NCI-H2196 (cell line): Measurements from ENCODE around the gene MC5R.
A peak's percentile ranks its signal among the peaks of the same experiment; 100 is the strongest.

ENCODE experiments used
- DNase-seq: peaks from one replicate; lab custom pipeline; 2025; ENCODE audit not compliant: unreplicated experiment; lab: John Stamatoyannopoulos, UW

Gene MC5R

DNA sequence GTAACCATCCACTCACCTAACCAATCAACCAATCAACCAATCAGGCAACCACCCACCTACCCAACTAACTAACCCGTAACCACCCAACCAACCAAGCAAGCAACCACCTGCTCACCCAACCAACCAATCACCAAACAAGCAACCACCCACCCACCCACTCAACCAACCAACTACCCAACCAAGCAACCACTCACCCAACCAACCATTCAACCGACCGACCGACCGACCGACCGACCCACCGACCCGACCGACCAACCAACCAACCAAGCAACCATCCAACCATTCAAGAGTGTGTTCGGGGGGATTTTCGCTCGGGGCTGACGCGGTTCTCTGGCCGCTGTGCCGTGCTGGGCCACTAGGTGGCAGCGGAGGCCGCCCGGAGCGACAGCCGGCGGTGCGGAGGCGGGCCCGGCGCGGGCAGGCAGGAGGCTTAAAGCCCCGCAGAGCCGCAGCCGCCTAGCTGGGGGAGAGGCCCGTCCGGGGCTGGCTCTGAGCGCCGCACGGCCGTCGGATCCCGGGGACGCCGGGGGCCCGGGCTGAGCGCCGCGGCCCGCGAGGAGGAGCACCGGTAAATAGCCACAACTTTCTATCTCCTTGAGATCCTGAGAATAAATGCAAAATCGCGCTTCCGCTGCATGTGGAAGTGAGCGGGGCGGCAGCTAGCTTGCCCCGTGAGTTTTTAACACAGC is at the start of gene MC5R:
Gene MC5R, plus strand, starts transcription at position 443 of the 689 bp plus-strand sequence. CDS start 1,617 bp downstream, outside the sequence.
- DNase-seq: peak; percentile 83

DNA sequence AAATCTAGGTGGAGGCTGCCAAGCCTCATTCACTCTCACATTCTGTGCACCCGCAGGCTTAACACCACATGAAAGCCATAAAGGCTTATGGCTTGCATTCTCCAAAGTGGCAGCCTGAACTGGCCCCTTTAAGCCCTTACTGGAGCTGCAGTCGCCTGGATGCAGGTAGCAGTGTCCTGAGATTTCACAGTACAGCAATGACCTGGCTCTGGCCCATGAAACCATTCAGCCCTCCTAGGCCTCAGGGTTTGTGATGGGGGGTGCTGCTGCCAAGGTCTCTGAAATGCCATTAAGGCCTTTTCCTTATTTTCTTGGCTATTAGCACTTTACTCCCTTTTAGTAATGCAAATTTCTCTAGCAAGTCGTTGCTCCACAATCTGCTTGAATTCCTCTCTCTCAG is 48.9 kb upstream of the MC5R start:
- no peak for DNase-seq

DNA sequence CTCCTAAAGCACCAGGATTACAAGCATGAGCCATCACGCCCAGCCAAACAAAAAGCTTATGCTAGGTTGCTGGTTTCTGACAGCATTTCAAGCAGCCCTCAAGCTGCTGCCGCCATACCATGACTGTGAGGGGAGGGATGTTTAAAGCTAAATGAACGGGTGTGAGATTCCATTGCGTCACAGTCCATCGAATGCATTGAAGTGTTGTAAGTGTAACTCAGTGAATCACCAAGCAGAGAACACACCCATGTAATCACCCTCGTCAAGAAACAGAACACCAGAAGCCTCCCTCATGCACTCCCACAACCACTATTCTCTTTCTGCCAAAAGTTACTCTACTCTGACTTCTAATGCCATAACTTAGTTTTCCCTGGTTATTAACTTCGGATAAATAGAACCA is 32.8 kb upstream of the MC5R start:
- DNase-seq: no peak

DNA sequence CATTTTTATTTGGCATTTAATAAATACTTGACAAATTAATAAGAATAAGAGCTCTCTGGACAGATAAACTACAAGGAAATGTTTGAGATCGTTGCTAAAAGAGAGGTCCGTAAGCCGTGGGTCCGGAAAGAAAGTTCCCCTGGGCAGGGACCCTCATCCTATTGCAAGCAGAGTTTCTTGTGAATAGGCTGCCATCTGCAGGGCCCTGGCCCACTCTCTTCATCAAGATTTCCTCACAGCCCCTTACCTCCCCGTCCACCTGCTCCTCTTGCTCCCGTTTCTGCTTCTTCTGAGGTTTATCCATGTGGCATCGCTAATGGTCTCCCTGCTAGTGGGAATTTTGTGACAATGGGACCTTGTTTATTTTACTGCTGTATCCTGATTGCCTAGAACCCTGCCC is 30.1 kb upstream of the MC5R start:
- DNase-seq: no peak

DNA sequence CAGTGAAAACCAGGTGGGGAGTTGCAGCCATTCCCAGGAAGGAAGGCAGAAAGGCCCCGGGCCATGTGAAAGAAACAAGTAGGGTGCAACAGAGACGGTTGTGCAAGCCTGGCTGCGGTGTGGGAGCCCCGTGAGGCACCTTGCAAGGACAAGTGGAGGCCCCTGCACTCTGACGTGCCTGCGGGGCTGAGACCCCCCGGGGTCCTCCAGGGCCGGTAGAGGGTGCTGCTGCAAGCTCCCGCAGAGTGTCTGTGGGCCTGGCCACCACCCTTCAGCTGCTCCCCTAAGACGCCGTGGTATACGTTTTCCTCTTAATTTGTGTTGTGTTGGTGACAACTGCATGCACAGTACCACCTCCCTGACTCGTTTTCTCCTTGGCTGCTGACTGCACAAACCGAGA is 27.4 kb upstream of the MC5R start:
- DNase-seq: no peak

DNA sequence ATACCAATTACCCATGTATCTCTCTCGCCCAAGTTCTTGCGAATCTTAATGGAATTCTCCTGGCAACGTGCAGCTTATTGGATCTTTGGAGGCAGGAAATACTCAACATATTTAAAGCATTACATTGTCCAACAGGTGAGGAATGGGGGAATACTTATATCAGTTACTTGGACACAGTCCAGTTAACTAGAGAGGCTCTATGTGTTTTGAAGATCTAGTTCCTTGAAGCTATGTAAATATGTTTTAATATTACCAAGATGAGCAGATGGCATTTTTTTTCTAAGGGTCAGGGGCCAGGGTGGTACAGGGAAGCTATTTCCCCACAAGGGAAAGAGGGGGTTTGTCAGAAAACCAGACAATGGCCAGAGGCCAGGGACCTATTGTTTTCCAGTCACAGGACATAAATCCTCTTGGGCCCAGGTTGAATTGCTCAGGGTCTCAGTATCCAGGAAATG is 26.8 kb upstream of the MC5R start:
- peak; percentile 50 for DNase-seq

DNA sequence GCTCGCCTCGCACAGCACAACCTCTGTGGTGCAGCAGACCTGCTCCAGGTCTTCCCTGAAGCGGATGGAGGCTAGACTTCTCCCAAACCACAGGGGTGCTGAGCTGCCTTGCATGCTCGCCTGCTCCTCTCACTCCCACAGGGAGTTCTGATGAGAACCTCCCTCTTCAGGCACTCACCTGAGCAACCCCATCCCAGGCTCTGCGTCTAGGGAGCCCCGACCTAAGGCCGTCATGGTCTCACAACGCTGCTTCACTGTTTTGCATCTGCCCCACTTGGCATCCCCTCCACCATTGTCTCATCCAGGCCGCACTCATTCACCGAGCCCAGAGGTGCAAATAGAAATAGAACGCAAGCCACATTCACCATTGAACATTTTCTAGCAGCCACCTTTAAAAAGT is 24.6 kb upstream of the MC5R start:
- no peak for DNase-seq

DNA sequence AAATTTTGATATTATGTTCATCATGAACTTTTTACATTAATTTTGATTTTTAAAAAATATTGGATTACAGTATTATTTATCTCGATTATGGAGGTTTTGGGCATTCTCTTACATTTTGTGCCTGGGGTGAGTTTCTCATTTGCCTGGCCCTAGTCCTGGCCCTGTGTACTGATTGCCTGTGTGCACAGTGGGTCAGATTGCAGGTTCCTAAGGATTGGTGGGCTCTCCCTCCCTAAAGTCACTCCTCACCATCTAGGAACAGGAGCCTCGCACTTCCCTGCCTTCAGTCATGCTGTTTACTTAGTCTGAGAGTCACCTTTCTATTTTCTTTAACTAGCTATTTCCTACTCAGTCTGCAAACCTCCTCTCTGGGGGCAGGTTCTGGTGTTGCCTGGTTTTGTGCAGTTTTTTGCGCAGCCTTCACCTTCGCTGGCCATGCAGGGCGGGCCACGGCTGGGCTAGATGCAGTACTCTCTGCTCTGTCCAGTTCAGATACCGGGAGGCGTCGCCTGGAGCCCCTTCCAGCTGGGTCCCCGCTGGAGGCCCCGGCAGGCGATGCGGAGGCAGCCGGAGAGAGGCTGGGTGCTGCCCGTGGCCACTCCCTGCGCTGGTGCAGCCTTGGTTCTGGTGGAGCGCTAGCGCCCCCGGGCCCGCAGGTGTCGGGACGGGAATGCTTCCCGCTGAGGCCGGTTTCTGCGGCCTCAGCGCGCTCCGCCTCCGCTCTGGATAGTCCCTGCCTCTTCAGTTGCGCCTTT is 23.3 kb upstream of the MC5R start:
- peak; percentile 77 for DNase-seq

DNA sequence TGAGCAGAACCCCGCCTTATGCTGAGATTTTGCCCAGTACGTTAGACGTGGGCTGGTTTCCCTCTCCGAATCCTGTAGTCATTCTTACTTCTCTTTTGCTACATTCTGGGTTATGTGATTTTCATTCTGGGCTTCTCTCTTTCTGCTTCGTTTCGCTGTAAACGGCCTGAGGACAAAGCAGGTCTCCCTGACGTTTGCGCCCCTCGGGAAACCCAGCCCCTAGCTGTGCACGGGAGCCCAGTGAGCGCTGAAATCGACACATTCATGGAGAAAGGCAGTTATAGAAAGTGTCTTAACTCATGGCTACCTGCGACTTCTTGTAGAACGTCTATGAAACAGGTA is 22.7 kb upstream of the MC5R start:
- DNase-seq: no peak

DNA sequence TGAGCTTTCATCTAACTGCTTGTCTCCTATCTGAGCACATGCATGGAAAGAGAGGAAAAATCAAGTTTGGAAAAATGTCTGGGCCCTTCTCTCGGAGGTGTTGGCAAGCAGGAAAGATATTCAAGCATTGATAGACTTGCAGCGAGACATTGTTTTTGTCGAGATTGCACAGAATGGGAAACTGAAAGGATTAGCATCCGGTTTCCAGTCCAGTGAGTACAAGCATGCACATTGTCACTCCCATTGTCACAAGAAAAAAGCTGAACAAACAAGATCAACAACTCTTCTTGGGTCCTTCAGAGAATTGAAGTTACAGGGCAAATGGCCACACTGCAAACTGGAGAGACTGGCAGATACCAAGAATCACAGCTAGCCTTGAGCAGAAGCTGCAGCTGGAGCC is 19.6 kb upstream of the MC5R start:
- DNase-seq: no peak

DNA sequence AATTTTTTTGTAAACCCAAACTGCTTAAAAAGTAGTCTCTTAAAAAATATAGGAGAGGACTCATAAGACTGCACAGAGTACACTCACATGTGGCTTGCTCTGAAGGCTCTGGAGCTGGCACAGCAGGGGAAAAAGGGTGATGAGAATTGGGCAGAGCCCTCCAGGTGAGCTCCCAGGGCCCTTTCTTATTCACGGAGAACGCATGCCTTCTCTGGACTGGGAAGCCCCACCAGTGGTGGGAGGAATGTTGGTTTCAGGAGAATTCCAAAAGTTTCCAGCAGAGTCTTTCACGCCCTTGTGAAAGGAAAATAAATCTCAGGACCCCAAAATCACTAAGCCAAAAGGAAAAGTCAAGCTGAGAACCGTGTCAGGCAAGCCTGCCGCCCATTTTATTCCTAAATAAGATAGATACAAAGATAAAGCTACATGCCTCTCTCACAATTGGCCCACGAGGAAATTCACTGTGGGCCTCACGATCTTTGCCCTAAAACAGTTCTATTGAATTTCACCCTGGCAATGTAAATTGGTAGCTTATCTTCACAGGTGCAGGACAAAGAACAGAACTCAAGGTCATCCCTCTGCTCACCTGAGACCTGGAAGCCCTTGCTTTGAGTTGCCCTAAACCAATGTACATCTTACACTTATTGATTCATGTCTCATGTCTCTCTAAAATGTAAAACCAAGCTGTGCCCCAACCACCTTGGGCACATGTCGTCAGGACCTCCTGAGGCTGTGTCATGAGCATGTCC is 15.5 kb upstream of the MC5R start:
- DNase-seq: no peak

DNA sequence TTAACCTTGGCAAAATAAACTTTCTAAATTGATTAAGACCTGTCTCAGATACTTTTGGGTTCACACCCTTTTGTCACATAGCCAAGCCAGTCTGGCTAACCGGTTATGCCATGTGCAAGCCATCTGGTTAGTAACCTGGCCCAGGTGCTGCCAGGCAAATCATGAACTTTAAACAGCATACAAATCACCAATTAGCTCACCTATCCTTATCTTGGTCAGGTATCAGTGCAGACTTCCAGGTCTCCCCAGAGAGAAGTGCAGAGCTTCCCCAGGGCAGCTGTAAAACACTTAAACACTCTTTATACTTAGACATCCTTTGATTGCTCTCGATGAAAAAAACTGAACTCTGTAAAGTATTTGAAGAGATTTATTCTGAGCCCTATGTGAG is 14.9 kb upstream of the MC5R start:
- DNase-seq: no peak

DNA sequence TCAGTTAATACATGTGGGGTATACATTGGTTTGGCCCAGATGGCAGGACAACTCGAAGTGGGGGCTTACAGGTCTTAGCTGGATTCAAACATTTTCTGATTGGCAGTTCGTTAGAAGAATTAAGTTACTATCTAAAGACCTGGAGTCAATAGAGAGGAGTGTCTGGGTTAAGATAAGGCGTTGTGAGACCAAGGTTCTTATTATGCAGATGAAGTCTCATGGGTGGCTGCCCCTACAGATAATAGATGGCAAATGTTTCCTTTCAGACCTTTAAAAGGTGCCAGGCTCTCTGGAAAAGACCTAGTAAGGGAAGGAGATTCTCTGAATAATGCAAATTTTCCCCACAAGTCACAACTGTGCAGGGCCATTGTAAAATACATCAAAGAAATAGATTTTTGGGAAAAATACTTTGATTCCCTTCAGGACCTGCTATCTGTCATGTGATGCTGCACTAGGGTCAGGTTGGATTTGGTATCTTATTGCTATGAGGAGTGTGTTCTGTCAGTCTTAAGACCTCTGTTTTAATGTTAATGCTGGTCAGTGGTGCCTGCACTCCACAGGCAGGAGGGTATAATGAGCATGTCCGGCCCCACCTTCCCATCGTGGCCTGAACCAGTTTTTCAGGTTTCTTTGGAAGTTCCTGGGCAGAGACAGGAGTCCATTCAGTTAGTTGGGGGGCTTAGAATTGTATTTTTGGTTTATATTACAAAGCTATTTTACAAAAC is 14.3 kb upstream of the MC5R start:
- peak; percentile 17 for DNase-seq

DNA sequence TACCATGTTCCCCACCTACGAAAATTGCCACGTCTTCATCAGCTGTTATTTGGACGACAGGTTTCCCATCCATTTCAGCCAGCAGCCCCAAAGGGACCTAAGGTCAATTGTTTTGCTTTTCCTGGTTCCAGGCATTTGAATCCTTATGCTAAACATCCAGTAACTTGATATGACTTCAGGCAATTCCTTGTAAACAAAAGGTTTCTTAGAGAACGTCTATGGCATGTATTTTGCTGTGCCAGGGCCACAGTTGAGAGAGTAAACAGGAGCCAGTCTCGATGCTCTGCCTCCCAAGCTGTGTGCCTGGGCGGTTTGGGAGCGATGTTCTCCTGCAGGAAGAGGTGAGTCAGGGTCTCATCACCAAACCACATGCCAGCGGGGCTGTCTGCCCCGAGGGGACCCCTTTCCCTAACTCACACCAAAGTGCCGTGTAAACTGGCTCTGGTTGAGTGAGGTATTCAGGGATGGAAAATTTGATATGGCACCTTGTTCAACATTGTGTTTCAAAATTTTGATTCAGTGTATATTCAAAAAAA is 12.9 kb upstream of the MC5R start:
- DNase-seq: no peak

DNA sequence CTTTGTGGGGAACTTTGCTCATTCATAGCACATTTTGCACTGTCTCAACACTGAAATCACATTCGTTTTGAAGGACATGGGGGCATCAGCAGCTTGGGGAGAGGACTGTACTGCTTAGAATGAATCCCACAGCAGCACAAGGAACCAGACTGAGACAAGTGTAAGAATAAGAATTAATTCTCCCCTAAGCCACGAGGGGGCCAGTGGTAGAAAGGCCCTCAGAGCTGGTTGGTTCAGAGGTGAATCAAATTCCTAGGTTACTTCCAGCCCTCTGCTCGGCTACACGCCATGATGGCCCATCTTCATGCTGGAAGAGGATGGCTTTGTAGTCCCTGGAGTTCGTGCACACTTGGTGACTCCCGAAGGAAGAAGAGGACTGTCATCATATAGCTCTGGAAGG is 12.0 kb upstream of the MC5R start:
- no peak for DNase-seq

DNA sequence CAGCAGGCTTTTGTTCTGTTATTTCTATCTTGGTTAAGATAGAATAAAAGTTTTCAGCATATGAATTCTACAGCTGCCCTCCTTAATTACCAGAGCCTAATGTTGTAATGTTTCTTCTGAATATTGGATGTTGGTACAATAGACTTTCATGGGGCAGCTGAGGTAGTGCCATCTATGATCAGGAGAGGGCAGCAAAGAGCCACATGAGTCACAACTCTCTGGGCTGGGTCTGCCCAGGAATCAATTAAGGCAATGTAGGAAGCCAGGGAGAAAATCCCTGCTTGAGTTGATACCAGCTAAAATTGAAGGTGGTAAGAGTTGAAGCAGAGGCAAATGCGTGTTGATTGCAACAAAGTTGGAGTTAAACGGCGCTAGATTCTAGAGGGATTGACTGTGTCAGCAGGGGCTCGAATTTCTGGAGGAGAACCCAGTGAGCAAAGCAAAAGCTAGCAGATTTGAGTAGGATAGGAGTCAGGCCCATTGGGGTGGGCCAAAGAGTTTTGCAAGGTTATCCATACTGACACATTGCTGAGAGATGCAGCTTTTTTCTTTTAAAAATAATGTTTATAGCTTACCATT is 10.6 kb upstream of the MC5R start:
- peak; percentile 79 for DNase-seq

DNA sequence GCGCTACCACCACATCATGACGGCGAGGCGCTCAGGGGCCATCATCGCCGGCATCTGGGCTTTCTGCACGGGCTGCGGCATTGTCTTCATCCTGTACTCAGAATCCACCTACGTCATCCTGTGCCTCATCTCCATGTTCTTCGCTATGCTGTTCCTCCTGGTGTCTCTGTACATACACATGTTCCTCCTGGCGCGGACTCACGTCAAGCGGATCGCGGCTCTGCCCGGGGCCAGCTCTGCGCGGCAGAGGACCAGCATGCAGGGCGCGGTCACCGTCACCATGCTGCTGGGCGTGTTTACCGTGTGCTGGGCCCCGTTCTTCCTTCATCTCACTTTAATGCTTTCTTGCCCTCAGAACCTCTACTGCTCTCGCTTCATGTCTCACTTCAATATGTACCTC is 2.3 kb downstream of the MC5R start:
- DNase-seq: no peak

DNA sequence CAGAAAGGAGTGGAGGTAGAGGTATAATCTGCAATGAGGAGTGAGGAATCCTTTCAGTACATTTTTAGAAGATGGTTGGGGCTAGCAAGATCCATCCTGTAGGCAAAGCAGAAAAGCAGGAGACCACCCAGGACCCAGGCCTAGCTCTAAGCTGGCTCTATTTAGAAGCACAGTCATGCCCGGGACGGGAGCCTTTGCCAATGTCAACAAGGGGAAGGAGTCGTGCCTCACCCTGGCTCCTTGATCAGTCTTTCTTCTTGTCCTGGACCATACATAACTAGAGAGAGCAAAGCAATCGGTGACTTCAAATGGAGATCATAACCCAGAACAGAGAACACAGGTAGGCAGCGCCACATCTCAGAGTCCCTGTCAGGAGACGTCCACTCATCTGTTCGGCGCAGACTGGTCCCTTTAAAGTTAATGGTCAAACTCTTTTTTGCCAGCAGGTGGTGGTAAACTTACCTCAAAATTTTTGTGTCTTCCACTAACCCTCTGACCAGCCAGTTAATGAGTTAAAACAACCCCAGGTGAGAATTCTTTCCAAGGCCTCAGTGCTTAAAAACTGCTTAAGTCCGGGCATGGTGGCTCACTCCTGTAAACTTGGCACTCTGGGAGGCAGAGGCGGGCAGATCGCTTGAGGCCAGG is 8.0 kb downstream of the MC5R start:
- no peak for DNase-seq

DNA sequence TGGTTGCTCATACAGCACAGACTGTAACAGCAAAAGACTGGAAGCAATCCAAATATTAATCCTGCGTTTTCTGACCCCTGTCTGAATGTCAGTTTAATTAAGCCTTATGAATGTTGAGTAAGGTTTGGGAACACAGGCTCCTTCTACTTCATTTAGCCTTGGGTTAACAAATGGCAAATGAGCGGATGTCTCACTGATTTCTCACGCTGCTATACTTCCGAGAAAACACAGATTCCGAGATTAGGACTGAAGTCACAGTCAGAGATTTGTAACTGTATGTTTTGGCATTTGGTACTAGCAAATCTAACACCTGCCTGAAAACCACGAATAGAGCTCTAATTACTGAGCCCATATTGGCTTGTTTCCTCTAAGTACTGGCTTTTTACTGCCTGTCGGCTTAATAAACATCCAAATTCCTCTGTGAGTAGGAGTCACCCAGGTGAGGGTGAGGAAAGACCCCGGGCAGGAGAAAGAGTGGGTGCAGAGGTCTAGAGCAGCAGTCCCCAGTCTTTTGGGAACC is 10.6 kb downstream of the MC5R start:
- no peak for DNase-seq

DNA sequence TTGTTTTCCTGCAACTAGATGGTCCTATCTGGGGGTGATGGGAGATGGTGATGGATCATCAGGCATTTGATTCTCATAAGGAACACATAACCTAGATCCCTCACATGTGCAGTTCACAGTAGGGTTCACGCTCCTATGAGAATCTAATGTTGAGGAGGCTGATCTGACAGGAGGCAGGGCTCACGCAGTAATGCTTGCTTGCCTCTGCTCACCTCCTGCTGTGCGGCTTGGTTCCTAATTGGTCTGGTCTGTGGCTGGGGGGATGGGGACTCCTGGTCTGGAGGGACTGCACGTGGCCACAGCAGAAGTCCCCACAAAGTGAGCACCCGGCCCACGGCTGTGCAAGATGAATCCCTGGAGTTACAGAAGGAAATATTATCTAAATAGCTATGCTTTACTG is 11.3 kb downstream of the MC5R start:
- no peak for DNase-seq
